ENCODE data around the gene DERA. TPM values are rescaled to one million over a fixed set of nuclear protein-coding genes. Genes with fewer than 3 reads are reported as not detected.
"Not testable (repeated sequence)": the region's sequence is repeated elsewhere in the genome, so short reads cannot be mapped to it uniquely, and the experiment has no call there.

The DERA gene
- total RNA-seq, 1 experiment from 2014 or later = 45.5 TPM

GRCh38 chr12:16012117-16012516, 101.0 kb downstream of the DERA start:
- peak; percentile 84 for DNase-seq
- no peaks in the 10 kb centered on the region for H3K27me3 ChIP-seq

GRCh38 chr12:16013722-16014121, 102.6 kb downstream of the DERA start:
- not testable (repeated sequence) for H3K36me3 ChIP-seq, H3K27me3 ChIP-seq, DNase-seq, H3K4me3 ChIP-seq
- peaks cover 11% of the 10 kb centered on the region for H3K9me3 ChIP-seq

More at GRCh38 chr12:16012117-16012516, 101.0 kb downstream of the DERA start:
- Histone ChIP-seq H3K4me3 (no peak overlapping the region), H3K9me3 (peaks cover 11% of the 10 kb centered on the region), H3K36me3 (peaks cover 6% of the 10 kb centered on the region; the same call in 1 of the 2 replicates)

- not testable (repeated sequence) for DNase-seq, H3K4me3 ChIP-seq, H3K27me3 ChIP-seq
Observed at GRCh38 chr12:16014394-16014793, 103.3 kb downstream of the DERA start.

GRCh38 chr12:16016748-16017147, 105.6 kb downstream of the DERA start:
- H3K36me3 ChIP-seq = peaks cover 6% of the 10 kb centered on the region; the same call in 1 of the 2 replicates
- H3K27me3 ChIP-seq = no peaks in the 10 kb centered on the region
- no peak overlapping the region for H3K4me3 ChIP-seq
- DNase-seq = no peak
- H3K9me3 ChIP-seq = peaks cover 11% of the 10 kb centered on the region

More at GRCh38 chr12:16014394-16014793, 103.3 kb downstream of the DERA start:
- not testable (repeated sequence) for H3K36me3 ChIP-seq
- peaks cover 11% of the 10 kb centered on the region for H3K9me3 ChIP-seq

GRCh38 chr12:16018306-16018705, 107.2 kb downstream of the DERA start:
- Histone ChIP-seq H3K36me3 (peaks cover 6% of the 10 kb centered on the region; the same call in 1 of the 2 replicates), H3K27me3 (no peaks in the 10 kb centered on the region), H3K9me3 (peaks cover 9% of the 10 kb centered on the region), H3K4me3 (no peak overlapping the region)
- no peak for DNase-seq

- no peak for DNase-seq
- H3K27me3 ChIP-seq = no peaks in the 10 kb centered on the region
- no peaks in the 10 kb centered on the region for H3K36me3 ChIP-seq
- H3K9me3 ChIP-seq = peaks cover 6% of the 10 kb centered on the region
- H3K4me3 ChIP-seq = no peak overlapping the region
Observed at GRCh38 chr12:16019136-16019535, 108.0 kb downstream of the DERA start.

- DNase-seq = no peak
Observed at GRCh38 chr12:16020031-16020430, 108.9 kb downstream of the DERA start.

GRCh38 chr12:16021026-16021425, 109.9 kb downstream of the DERA start:
- H3K27me3 ChIP-seq = no peaks in the 10 kb centered on the region
- no peak overlapping the region for H3K4me3 ChIP-seq
- H3K36me3 ChIP-seq = no peaks in the 10 kb centered on the region
- H3K9me3 ChIP-seq = no peaks in the 10 kb centered on the region; the same call in 1 of the 2 replicates
- no peak for DNase-seq

More at GRCh38 chr12:16020031-16020430, 108.9 kb downstream of the DERA start:
- Histone ChIP-seq H3K36me3 (no peaks in the 10 kb centered on the region), H3K27me3 (no peaks in the 10 kb centered on the region), H3K4me3 (no peak overlapping the region), H3K9me3 (no peaks in the 10 kb centered on the region; the same call in 1 of the 2 replicates)

- no peak overlapping the region for H3K4me3 ChIP-seq
- no peaks in the 10 kb centered on the region for H3K36me3 ChIP-seq
- no peaks in the 10 kb centered on the region; the same call in 1 of the 2 replicates for H3K9me3 ChIP-seq
- H3K27me3 ChIP-seq = no peaks in the 10 kb centered on the region
- no peak for DNase-seq
Observed at GRCh38 chr12:16021676-16022075, 110.5 kb downstream of the DERA start.

GRCh38 chr12:16027002-16027401, 115.9 kb downstream of the DERA start:
- H3K9me3 ChIP-seq = no peaks in the 10 kb centered on the region
- H3K4me3 ChIP-seq = no peak overlapping the region
- no peaks in the 10 kb centered on the region for H3K27me3 ChIP-seq
- no peaks in the 10 kb centered on the region for H3K36me3 ChIP-seq
- no peak for DNase-seq

GRCh38 chr12:16030744-16031143, 119.6 kb downstream of the DERA start:
- no peaks in the 10 kb centered on the region for H3K27me3 ChIP-seq

GRCh38 chr12:16034136-16034817, 123.1 kb downstream of the DERA start:
- H3K27me3 ChIP-seq = no peaks in the 10 kb centered on the region
- H3K9me3 ChIP-seq = no peaks in the 10 kb centered on the region
- DNase-seq = no peak
- no peak overlapping the region for H3K4me3 ChIP-seq
- H3K36me3 ChIP-seq = no peaks in the 10 kb centered on the region; the same call in 1 of the 2 replicates

More at GRCh38 chr12:16030744-16031143, 119.6 kb downstream of the DERA start:
- Histone ChIP-seq H3K4me3 (no peak overlapping the region), H3K9me3 (no peaks in the 10 kb centered on the region), H3K36me3 (no peaks in the 10 kb centered on the region; the same call in 1 of the 2 replicates)
- no peak for DNase-seq

- Histone ChIP-seq H3K4me3 (no peak overlapping the region), H3K36me3 (no peaks in the 10 kb centered on the region; the same call in 1 of the 2 replicates), H3K9me3 (no peaks in the 10 kb centered on the region), H3K27me3 (no peaks in the 10 kb centered on the region)
- no peak for DNase-seq
Observed at GRCh38 chr12:16036073-16036472, 124.9 kb downstream of the DERA start.

GRCh38 chr12:16037533-16037932, 126.4 kb downstream of the DERA start:
- Histone ChIP-seq H3K27me3 (no peaks in the 10 kb centered on the region), H3K4me3 (no peak overlapping the region), H3K36me3 (no peaks in the 10 kb centered on the region; the same call in 1 of the 2 replicates), H3K9me3 (no peaks in the 10 kb centered on the region)
- no peak for DNase-seq

GRCh38 chr12:16043480-16043879, 132.3 kb downstream of the DERA start:
- no peaks in the 10 kb centered on the region for H3K36me3 ChIP-seq

GRCh38 chr12:16046266-16046665, 135.1 kb downstream of the DERA start:
- Histone ChIP-seq H3K27me3 (no peaks in the 10 kb centered on the region), H3K36me3 (no peaks in the 10 kb centered on the region), H3K9me3 (peaks cover 4% of the 10 kb centered on the region; the same call in 1 of the 2 replicates), H3K4me3 (no peak overlapping the region)
- DNase-seq = no peak

More at GRCh38 chr12:16043480-16043879, 132.3 kb downstream of the DERA start:
- no peak overlapping the region for H3K4me3 ChIP-seq
- no peaks in the 10 kb centered on the region for H3K27me3 ChIP-seq
- peaks cover 4% of the 10 kb centered on the region; the same call in 1 of the 2 replicates for H3K9me3 ChIP-seq
- no peak for DNase-seq

GRCh38 chr12:16048511-16048910, 137.4 kb downstream of the DERA start:
- no peaks in the 10 kb centered on the region for H3K36me3 ChIP-seq
- DNase-seq = no peak
- H3K4me3 ChIP-seq = no peak overlapping the region
- H3K27me3 ChIP-seq = no peaks in the 10 kb centered on the region
- peaks cover 4% of the 10 kb centered on the region for H3K9me3 ChIP-seq

- Histone ChIP-seq H3K36me3 (no peaks in the 10 kb centered on the region), H3K4me3 (no peak overlapping the region), H3K27me3 (no peaks in the 10 kb centered on the region), H3K9me3 (no peaks in the 10 kb centered on the region)
- DNase-seq = no peak
Observed at GRCh38 chr12:16056910-16057309, 145.8 kb downstream of the DERA start.
